H1 (cell line): ENCODE data around the gene CYB5R2. TPM values are rescaled to one million over a fixed set of nuclear protein-coding genes. Genes with fewer than 3 reads are reported as not detected.

Experiments used
- CTCF ChIA-PET: fragments of 300-600 bp; sonication (Branson Sonifier 250); formaldehyde crosslinking; loops from one replicate; lab custom pipeline; 2021; ENCODE audit not compliant: partially characterized antibody; lab: Charles Lee
- POLR2A ChIA-PET: fragments of 300-600 bp; sonication (Branson Sonifier 250); formaldehyde crosslinking; loops from one replicate; lab custom pipeline; 2021; ENCODE audit warnings: inconsistent platforms; ENCODE audit not compliant: partially characterized antibody; lab: Charles Lee
- DNase-seq, 2 experiments: peaks; one replicate each; pipeline versions ENCODE4 v3.0.0 to v3.0.0-alpha.2; 2010 to 2022; ENCODE audit warnings: low spot score in 2 of 2, low read depth in 1 of 2, mixed read lengths in 1 of 2
- FAIRE-seq: peaks from 2 replicates; lab custom pipeline; 2011; peaks lifted over from hg19 to GRCh38; lab: Jason Lieb, UNC
- H2AFZ ChIP-seq: 2 replicates; pipeline ENCODE4 v1.8.1; 2012; ENCODE audit warnings: low read length, inconsistent platforms
- H2AK5ac ChIP-seq: 2 replicates; pipeline ENCODE4 v1.6.1; 2013; ENCODE audit warnings: low read depth, low read length
- H2BK120ac ChIP-seq: replicated peaks from 2 replicates; pipeline ENCODE3; 2013; ENCODE audit warnings: low read depth, low read length, inconsistent platforms
- H2BK12ac ChIP-seq: 2 replicates; pipeline ENCODE4 v1.6.1; 2013; ENCODE audit warnings: low read depth, low read length
- H2BK15ac ChIP-seq: 2 replicates; pipeline ENCODE4 v1.6.1; 2013; ENCODE audit warnings: low read length
- H2BK20ac ChIP-seq: 2 replicates; pipeline ENCODE4 v1.6.1; 2013; ENCODE audit warnings: low read length
- H2BK5ac ChIP-seq: 2 replicates; pipeline ENCODE4 v1.6.1; 2013; ENCODE audit warnings: low read depth, low read length
- H3K14ac ChIP-seq: 2 replicates; pipeline ENCODE4 v1.6.1; 2013; ENCODE audit warnings: inconsistent platforms; ENCODE audit not compliant: insufficient read length
- H3K18ac ChIP-seq: 2 replicates; pipeline ENCODE4 v1.6.1; 2013; ENCODE audit warnings: low read length; ENCODE audit errors: extremely low read depth
- H3K23ac ChIP-seq: 2 replicates; pipeline ENCODE4 v1.6.1; 2013; ENCODE audit warnings: inconsistent platforms; ENCODE audit not compliant: insufficient read length
- H3K23me2 ChIP-seq: 2 replicates; pipeline ENCODE4 v1.6.1; 2013; ENCODE audit warnings: low read depth, low read length
- H3K27ac ChIP-seq: 2 replicates; pipeline ENCODE4 v1.6.1; 2011; ENCODE audit warnings: low read depth, low read length, inconsistent platforms
- H3K27me3 ChIP-seq, 4 experiments: replicated peaks in 1 of 4; 1 replicate in 1 of 4; 2 replicates in 3 of 4; pipeline versions ENCODE4 v1.6.1 to v1.8.1; 2011 to 2013; ENCODE audit warnings: low read length in 3 of 4, mild to moderate bottlenecking in 3 of 4, inconsistent platforms in 2 of 4, mixed read lengths in 2 of 4, moderate library complexity in 1 of 4; ENCODE audit not compliant: control insufficient read depth in 3 of 4, insufficient read depth in 3 of 4; ENCODE audit errors: extremely low read depth in 1 of 4
- H3K36me3 ChIP-seq, 4 experiments: 2 replicates each; pipeline versions ENCODE4 v1.6.1 to v1.8.1; 2011 to 2013; ENCODE audit warnings: mild to moderate bottlenecking in 4 of 4, low read length in 3 of 4, moderate library complexity in 2 of 4, control low read depth in 1 of 4, inconsistent platforms in 1 of 4; ENCODE audit not compliant: insufficient read depth in 4 of 4, control insufficient read depth in 2 of 4
- H3K4ac ChIP-seq: replicated peaks from 2 replicates; pipeline ENCODE3; 2013; ENCODE audit warnings: low read length, low read depth, mixed read lengths, inconsistent platforms; ENCODE audit not compliant: insufficient read length
- H3K4me1 ChIP-seq, 4 experiments: replicated peaks in 1 of 4; 1 replicate in 1 of 4; 2 replicates in 3 of 4; pipeline versions ENCODE4 v1.6.1 to v1.8.1; 2011 to 2013; ENCODE audit warnings: low read length in 3 of 4, inconsistent platforms in 2 of 4, mixed read lengths in 1 of 4; ENCODE audit not compliant: insufficient read depth in 4 of 4, control insufficient read depth in 3 of 4
- H3K4me2 ChIP-seq, 2 experiments: 2 replicates each; pipeline versions ENCODE4 v1.6.1 to v1.8.1; 2011 to 2013; ENCODE audit warnings: low read depth in 2 of 2, low read length in 2 of 2, control low read depth in 1 of 2, inconsistent platforms in 1 of 2, mild to moderate bottlenecking in 1 of 2; ENCODE audit not compliant: insufficient read depth in 1 of 2
- H3K4me3 ChIP-seq, 4 experiments: fragments of 200-600, 300-600 bp in 1 of 4; sonication (generic), shearing (Covaris generic), sonication (Bioruptor Twin) in 1 of 4; 2 replicates each; pipeline versions ENCODE4 v1.5.1 to v1.8.1; 2011 to 2016; ENCODE audit warnings: low read length in 4 of 4, low read depth in 3 of 4, control low read depth in 2 of 4, inconsistent platforms in 2 of 4, mild to moderate bottlenecking in 2 of 4, mixed read lengths in 1 of 4, moderate library complexity in 1 of 4; ENCODE audit not compliant: insufficient read depth in 2 of 4; ENCODE audit errors: extremely low read depth in 1 of 4
- H3K56ac ChIP-seq: replicated peaks from 2 replicates; pipeline ENCODE3; 2013; ENCODE audit warnings: low read depth, mild to moderate bottlenecking, mixed read lengths, low read length, inconsistent platforms; ENCODE audit not compliant: insufficient read length
- H3K79me1 ChIP-seq: 2 replicates; pipeline ENCODE4 v1.6.1; 2013; ENCODE audit warnings: low read depth, low read length, control low read depth
- H3K79me2 ChIP-seq, 2 experiments: 2 replicates each; pipeline versions ENCODE4 v1.6.1 to v1.8.1; 2012 to 2013; ENCODE audit warnings: low read length in 2 of 2, mild to moderate bottlenecking in 2 of 2, inconsistent platforms in 1 of 2; ENCODE audit not compliant: insufficient read depth in 2 of 2, control insufficient read depth in 1 of 2
- H3K9ac ChIP-seq, 4 experiments: replicated peaks in 1 of 4; 1 replicate in 1 of 4; 2 replicates in 3 of 4; pipeline versions ENCODE4 v1.6.1 to v1.8.1; 2011 to 2013; ENCODE audit warnings: low read depth in 3 of 4, low read length in 3 of 4, control low read depth in 2 of 4, mild to moderate bottlenecking in 2 of 4, moderate library complexity in 2 of 4, inconsistent platforms in 1 of 4; ENCODE audit errors: extremely low read depth in 1 of 4
- H3K9me3 ChIP-seq, 2 experiments: 2 replicates each; pipeline versions ENCODE4 v1.6.1 to v1.8.1; 2012 to 2013; ENCODE audit warnings: mild to moderate bottlenecking in 2 of 2, moderate library complexity in 2 of 2, control low read depth in 1 of 2, inconsistent platforms in 1 of 2, low read depth in 1 of 2, low read length in 1 of 2, mixed read lengths in 1 of 2; ENCODE audit not compliant: insufficient read depth in 2 of 2
- H4K20me1 ChIP-seq, 2 experiments: replicated peaks in 1 of 2; 2 replicates each; pipeline versions ENCODE3 to v1.8.1; 2011 to 2013; ENCODE audit warnings: inconsistent platforms in 2 of 2, low read length in 2 of 2, mild to moderate bottlenecking in 1 of 2; ENCODE audit not compliant: insufficient read depth in 2 of 2, control insufficient read depth in 1 of 2
- H4K5ac ChIP-seq: 2 replicates; pipeline ENCODE4 v1.6.1; 2013; ENCODE audit warnings: low read length, low read depth, mixed read lengths, inconsistent platforms; ENCODE audit not compliant: insufficient read length
- H4K8ac ChIP-seq: 2 replicates; pipeline ENCODE4 v1.8.0; 2013; ENCODE audit warnings: mild to moderate bottlenecking, moderate library complexity, low read length, inconsistent platforms; ENCODE audit not compliant: insufficient read depth; ENCODE audit errors: extremely low read depth
- H4K91ac ChIP-seq: replicated peaks from 2 replicates; pipeline ENCODE3; 2013; ENCODE audit warnings: low read length, mixed read lengths, inconsistent platforms; ENCODE audit not compliant: insufficient read length
- CEBPB ChIP-seq: IDR thresholded peaks from 2 replicates; pipeline ENCODE4 v1.6.1; 2012; ENCODE audit warnings: low read depth, low read length
- GTF2F1 ChIP-seq: IDR thresholded peaks from 2 replicates; pipeline ENCODE4 v1.6.1; 2012; ENCODE audit warnings: low read depth, low read length, improper control_type of control experiment, borderline replicate concordance
- JUN ChIP-seq: IDR thresholded peaks from 2 replicates; pipeline ENCODE4 v1.6.1; 2011; ENCODE audit warnings: low read depth, mild to moderate bottlenecking, improper control_type of control experiment, low read length
- JUND ChIP-seq: IDR thresholded peaks from 2 replicates; pipeline ENCODE4 v1.6.1; 2011; ENCODE audit warnings: mild to moderate bottlenecking, improper control_type of control experiment, low read length
- PHF8 ChIP-seq: fragments of 200-600 bp; sonication (generic); conservative IDR thresholded peaks from 2 replicates; pipeline ENCODE4 v1.7.1; 2012; ENCODE audit warnings: low read depth, mild to moderate bottlenecking, inconsistent platforms, low read length, moderate library complexity
- SP1 ChIP-seq: IDR thresholded peaks from 2 replicates; pipeline ENCODE4 v1.6.1; 2011; ENCODE audit warnings: low read depth, low read length
- WGBS, 2 experiments: shearing (Covaris generic) in 1 of 2; methylation state at CpG; one replicate each; pipeline versions ENCODE4 v1.1.6 to v1.1.7; 2013 to 2015; ENCODE audit warnings: low lambda C conversion rate in 2 of 2, mixed read lengths in 2 of 2, inconsistent platforms in 1 of 2, low coverage in 1 of 2, missing lambda C conversion rate in 1 of 2; ENCODE audit not compliant: insufficient replicate concordance in 2 of 2, insufficient coverage in 1 of 2, insufficient read length in 1 of 2; ENCODE audit errors: extremely low coverage in 1 of 2, missing lambda C conversion rate in 1 of 2; 5-methylcytosine and 5-hydroxymethylcytosine counted together
- polyA plus RNA-seq, 7 experiments: library from polyadenylated mRNA; depleted of rRNA in 3 of 7; stranded (reverse) in 5 of 7; unstranded in 2 of 7; fragments of >200 nt in 5 of 7; fragments of 200-250 nt in 2 of 7; gene quantifications; 1 replicate in 5 of 7; 2 replicates in 1 of 7; 4 replicates in 1 of 7; pipeline versions ENCODE4 v1.2.1 to v1.2.3, GENCODE V29; 2011 to 2013; ENCODE audit warnings: missing spikeins in 2 of 7, mixed read lengths in 2 of 7
- total RNA-seq: library from RNA; stranded (reverse); fragmentation: NEBNext Ultra II Directional; extraction: Animal tissue kit (Norgen Biotek cat#: 25700); gene quantifications from 2 replicates; pipeline ENCODE4 v1.2.1, GENCODE V29; 2021
- TF ChIP-seq, protein P1 (sequence below): IDR thresholded peaks from 2 replicates; pipeline ENCODE4 v1.6.1; 2012; ENCODE audit warnings: inconsistent platforms
- TF ChIP-seq, protein P2 (sequence below): IDR thresholded peaks from 2 replicates; pipeline ENCODE4 v1.6.1; 2011; ENCODE audit warnings: low read depth, mild to moderate bottlenecking, low read length; ENCODE audit not compliant: insufficient read depth

Gene CYB5R2
- total and polyA plus RNA-seq, 2 of the 8 experiments (the other 6 are each of a cell fraction or from before 2014, with no cell fraction given): 53.0 to 55.9 TPM

DNA sequence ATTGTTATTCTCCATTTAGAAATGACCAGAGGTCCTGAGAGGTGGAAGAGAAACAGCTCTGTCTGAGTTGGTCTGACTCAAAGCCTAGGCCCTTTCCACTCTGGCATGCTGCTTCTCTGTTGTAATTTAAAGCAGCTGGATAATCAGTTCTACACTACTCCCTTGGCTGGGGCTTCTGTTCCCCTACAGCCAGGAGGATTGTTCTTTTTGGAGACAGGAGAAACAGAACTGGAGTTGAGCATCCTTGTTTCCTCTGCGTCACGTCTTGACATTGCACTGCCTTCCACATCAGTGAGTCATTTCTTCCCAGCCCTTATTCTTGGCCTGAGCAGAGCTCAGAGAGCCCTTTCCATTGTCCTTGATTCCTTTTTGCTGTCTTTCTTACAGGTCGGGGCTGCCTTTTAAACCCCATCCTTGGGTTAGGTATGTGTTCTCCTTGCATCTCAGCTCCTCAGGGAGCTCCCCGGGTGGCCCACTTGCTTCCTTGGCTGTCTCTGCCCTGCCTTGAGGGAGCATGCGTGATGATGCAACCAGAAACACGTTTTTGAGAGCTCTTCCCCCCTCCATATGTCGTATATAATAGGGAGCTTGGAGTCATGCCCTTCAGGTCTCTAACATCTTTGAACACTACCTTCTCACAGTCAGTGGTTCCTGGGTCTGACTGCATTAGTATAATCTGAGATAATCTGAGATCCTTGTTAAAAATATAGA is 35.7 kb downstream of the CYB5R2 start:
- peaks cover 0 to 2% (median 0%) of the 10 kb centered on the region in 4 experiments; a peak in 1 of 8 replicates for H3K36me3 ChIP-seq
- WGBS, 2 experiments: 80% methylated on average over 7 of the region's 7 CpGs; no CpG with 5 or more reads in 1 of the 2 experiments
- no peak overlapping the region for H3K23ac ChIP-seq
- H3K18ac ChIP-seq: no peak overlapping the region
- no peak overlapping the region for H3K14ac ChIP-seq
- ChIA-PET CTCF (interaction anchor here (1.0 to 6.0 kb wide), 9 partner anchors 8 to 125 kb away, joined by 3 to 40 read pairs (median 5); no protein-coding TSS in a partner anchor), POLR2A (no interaction called here)
- no peak overlapping the region for H4K91ac ChIP-seq
- no peaks in the 10 kb centered on the region for H3K23me2 ChIP-seq
- no peak for DNase-seq
- H3K27ac ChIP-seq: no peak overlapping the region
- no peak overlapping the region for H3K9ac ChIP-seq
- H3K4me1 ChIP-seq: no peaks in the 10 kb centered on the region
- H2BK15ac ChIP-seq: no peak overlapping the region
- H4K8ac ChIP-seq: no peak overlapping the region
- no peak overlapping the region for H2BK12ac ChIP-seq
- TF ChIP-seq CEBPB (0 out of 2 replicates have a peak, but pooled peaks have one; percentile 49), JUND (no peak), SP1 (no peak), PHF8 (no peak), GTF2F1 (no peak), JUN (no peak)
- TF ChIP-seq, protein P1, sequence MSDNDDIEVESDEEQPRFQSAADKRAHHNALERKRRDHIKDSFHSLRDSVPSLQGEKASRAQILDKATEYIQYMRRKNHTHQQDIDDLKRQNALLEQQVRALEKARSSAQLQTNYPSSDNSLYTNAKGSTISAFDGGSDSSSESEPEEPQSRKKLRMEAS: no peak
- TF ChIP-seq, protein P2, sequence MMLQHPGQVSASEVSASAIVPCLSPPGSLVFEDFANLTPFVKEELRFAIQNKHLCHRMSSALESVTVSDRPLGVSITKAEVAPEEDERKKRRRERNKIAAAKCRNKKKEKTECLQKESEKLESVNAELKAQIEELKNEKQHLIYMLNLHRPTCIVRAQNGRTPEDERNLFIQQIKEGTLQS: no peak
- TF ChIP-seq, all 59 proteins: peak for 1
- H3K9me3 ChIP-seq: no peaks in the 10 kb centered on the region
- H4K5ac ChIP-seq: no peak overlapping the region
- H4K20me1 ChIP-seq: no peaks in the 10 kb centered on the region
- H3K4me3 ChIP-seq: no peak overlapping the region
- no peak for FAIRE-seq
- no peak overlapping the region for H2BK20ac ChIP-seq
- no peak overlapping the region for H2AK5ac ChIP-seq
- H3K79me1 ChIP-seq: no peaks in the 10 kb centered on the region
- H2BK5ac ChIP-seq: no peak overlapping the region
- H2BK120ac ChIP-seq: no peak overlapping the region
- H3K4ac ChIP-seq: no peak overlapping the region
- no peaks in the 10 kb centered on the region for H3K79me2 ChIP-seq
- H3K4me2 ChIP-seq: no peak overlapping the region
- H2AFZ ChIP-seq: no peak overlapping the region
- no peaks in the 10 kb centered on the region for H3K27me3 ChIP-seq
- H3K56ac ChIP-seq: no peak overlapping the region
